SKM-1 (cell line): ENCODE results near the gene PIGN.
"Not testable (repeated sequence)": the region's sequence is repeated elsewhere in the genome, so short reads cannot be mapped to it uniquely, and the experiment has no call there.

ENCODE experiments used
- DNase-seq: peaks from one replicate; lab custom pipeline; 2025; ENCODE audit not compliant: unreplicated experiment; lab: John Stamatoyannopoulos, UW

The PIGN gene

GRCh38 chr18:62183578-62184195 is 3.2 kb downstream of the PIGN start:
- DNase-seq = peak; percentile 38

- no peak for DNase-seq
These were observed 4.6 kb downstream of the PIGN start for GRCh38 chr18:62182220-62182619.

- no peak for DNase-seq
These were observed 7.6 kb downstream of the PIGN start for GRCh38 chr18:62179213-62179612.

GRCh38 chr18:62177271-62177670 is 9.6 kb downstream of the PIGN start:
- DNase-seq = no peak

GRCh38 chr18:62175521-62175920 is 11.3 kb downstream of the PIGN start:
- DNase-seq = no peak

GRCh38 chr18:62172298-62172697 is 14.6 kb downstream of the PIGN start:
- no peak for DNase-seq

- no peak for DNase-seq
These were observed 16.0 kb downstream of the PIGN start for GRCh38 chr18:62170857-62171256.

- DNase-seq = not testable (repeated sequence)
These were observed 20.3 kb downstream of the PIGN start for GRCh38 chr18:62166524-62166923.

GRCh38 chr18:62165583-62165982 is 21.3 kb downstream of the PIGN start:
- no peak for DNase-seq

GRCh38 chr18:62164855-62165487 is 21.9 kb downstream of the PIGN start:
- no peak for DNase-seq

GRCh38 chr18:62164310-62164709 is 22.5 kb downstream of the PIGN start:
- DNase-seq = no peak

- DNase-seq = no peak
These were observed 29.0 kb downstream of the PIGN start for GRCh38 chr18:62157843-62158242.

- DNase-seq = no peak
These were observed 34.0 kb downstream of the PIGN start for GRCh38 chr18:62152844-62153243.

GRCh38 chr18:62151068-62151771 is 35.6 kb downstream of the PIGN start:
- DNase-seq = no peak

GRCh38 chr18:62144338-62144737 is 42.5 kb downstream of the PIGN start:
- no peak for DNase-seq

- no peak for DNase-seq
These were observed 46.6 kb downstream of the PIGN start for GRCh38 chr18:62140259-62140658.

- no peak for DNase-seq
These were observed 48.2 kb downstream of the PIGN start for GRCh38 chr18:62138461-62139235.

- peak; percentile 26 for DNase-seq
These were observed 55.5 kb downstream of the PIGN start for GRCh38 chr18:62131301-62131909.

- DNase-seq = no peak
These were observed 58.7 kb downstream of the PIGN start for GRCh38 chr18:62128157-62128556.

- no peak for DNase-seq
These were observed 60.1 kb downstream of the PIGN start for GRCh38 chr18:62126737-62127136.

- no peak for DNase-seq
These were observed 61.2 kb downstream of the PIGN start for GRCh38 chr18:62125702-62126101.
